ENCODE measurements around the gene USP32.

- no peak for TF ChIP-seq POLR2A (IDR thresholded peaks at IDR 0.05; ENCODE audit: low read depth, low read length)
- TF ChIP-seq POLR2AphosphoS5 (IDR thresholded peaks at IDR 0.05; ENCODE audit: low read depth, low read length) = no peak
These were observed 95.8 kb downstream of the USP32 start for GRCh38 chr17:60296177-60296576.

Measured in GM12892 (cell line).